GM23338 (cell line): ENCODE data around the gene NBAS.

Experiments
- CREB1 ChIP-seq: fragments of 250-450 bp; sonication (Bioruptor Pico); IDR thresholded peaks from 2 replicates; pipeline ENCODE4 v1.5.0; 2020; ENCODE audit warnings: low read depth, mild to moderate bottlenecking, moderate library complexity
- CTCF ChIP-seq, 2 experiments: fragments of 200-600 bp in 1 of 2; sonication (generic) in 1 of 2; conservative IDR thresholded peaks; 2 replicates each; pipeline versions ENCODE4 v1.5.1 to v1.6.1; 2016 to 2017; ENCODE audit warnings: antibody characterized with exemption in 2 of 2, low read depth in 2 of 2, mild to moderate bottlenecking in 2 of 2, moderate library complexity in 1 of 2
- EZH2 ChIP-seq: fragments of 200-600 bp; sonication (generic); IDR thresholded peaks from one replicate; pipeline ENCODE4 v1.8.0; 2017; ENCODE audit warnings: antibody characterized with exemption, mild to moderate bottlenecking, low read depth; ENCODE audit not compliant: unreplicated experiment
- EZH2phosphoT487 ChIP-seq: fragments of 200-600 bp; sonication (generic); IDR thresholded peaks from one replicate; pipeline ENCODE4 v1.8.1; 2018; ENCODE audit warnings: antibody characterized with exemption; ENCODE audit not compliant: unreplicated experiment
- JUNB ChIP-seq: IDR thresholded peaks from one replicate; pipeline ENCODE4 v1.6.1; 2016; ENCODE audit warnings: antibody characterized with exemption; ENCODE audit not compliant: unreplicated experiment
- POLR2AphosphoS5 ChIP-seq: IDR thresholded peaks from 2 replicates; pipeline ENCODE4 v1.6.1; 2016; ENCODE audit warnings: antibody characterized with exemption, low read depth
- REST ChIP-seq: IDR thresholded peaks from one replicate; pipeline ENCODE4 v1.6.1; 2018; ENCODE audit warnings: antibody characterized with exemption; ENCODE audit not compliant: unreplicated experiment
- ZNF114 ChIP-seq: fragments of 250-450 bp; sonication (Bioruptor Pico); IDR thresholded peaks from 2 replicates; pipeline ENCODE4 v1.5.0; 2020; ENCODE audit warnings: mild to moderate bottlenecking, moderate library complexity

- TF ChIP-seq CTCF (conservative IDR thresholded peaks at IDR 0.05; ENCODE audit: low read depth in 2 of 2) (no peak), JUNB (no peak), REST (no peak), CREB1 (CRISPR knock-in tag) (no peak), ZNF114 (no peak), EZH2 (no peak), EZH2phosphoT487 (no peak), POLR2AphosphoS5 (no peak)
Observed at GRCh38 chr2:15191789-15192188, 369.3 kb downstream of the NBAS start.
